GM23248 (cell line): Measurements from ENCODE around the gene ZNF503. TPM values are rescaled to one million over a fixed set of nuclear protein-coding genes. Genes with fewer than 3 reads are reported as not detected.

ENCODE experiments used
- DNase-seq: peaks from one replicate; pipeline ENCODE4 v3.0.0-alpha.2; 2015
- H2AFZ ChIP-seq: fragments of 200-600 bp; sonication (generic); 2 replicates; pipeline ENCODE4 v1.6.1; 2016; ENCODE audit warnings: antibody characterized with exemption
- H3F3A ChIP-seq: fragments of 200-600 bp; sonication (generic); 2 replicates; pipeline ENCODE4 v1.6.1; 2016; ENCODE audit warnings: mild to moderate bottlenecking, antibody characterized with exemption, mixed run types; ENCODE audit not compliant: insufficient read depth
- H3K27ac ChIP-seq: fragments of 200-600 bp; sonication (generic); 2 replicates; pipeline ENCODE4 v1.5.1; 2016; ENCODE audit warnings: mild to moderate bottlenecking
- H3K27me3 ChIP-seq: fragments of 200-600 bp; sonication (generic); replicated peaks from 2 replicates; pipeline ENCODE4 v1.6.1; 2016; ENCODE audit warnings: mild to moderate bottlenecking; ENCODE audit not compliant: insufficient read depth
- H3K36me3 ChIP-seq: fragments of 200-600 bp; sonication (generic); 2 replicates; pipeline ENCODE4 v1.6.1; 2016; ENCODE audit warnings: low read depth, mild to moderate bottlenecking
- H3K4me1 ChIP-seq: fragments of 200-600 bp; sonication (generic); 2 replicates; pipeline ENCODE4 v1.6.1; 2016; ENCODE audit warnings: mild to moderate bottlenecking; ENCODE audit not compliant: insufficient read depth
- H3K4me2 ChIP-seq: fragments of 200-600 bp; sonication (generic); one replicate; pipeline ENCODE4 v1.6.1; 2016; ENCODE audit warnings: mild to moderate bottlenecking; ENCODE audit not compliant: unreplicated experiment
- H3K4me3 ChIP-seq: fragments of 200-600 bp; sonication (generic); 2 replicates; pipeline ENCODE4 v1.5.1; 2016; ENCODE audit warnings: mild to moderate bottlenecking
- H3K79me2 ChIP-seq: fragments of 200-600 bp; sonication (generic); 2 replicates; pipeline ENCODE4 v1.6.1; 2016; ENCODE audit warnings: mild to moderate bottlenecking; ENCODE audit not compliant: insufficient read depth
- H3K9ac ChIP-seq: fragments of 200-600 bp; sonication (generic); 2 replicates; pipeline ENCODE4 v1.6.1; 2016; ENCODE audit warnings: mild to moderate bottlenecking
- H3K9me2 ChIP-seq: fragments of 200-600 bp; sonication (generic); 2 replicates; pipeline ENCODE4 v1.6.1; 2016; ENCODE audit warnings: mixed run types, mild to moderate bottlenecking, moderate library complexity; ENCODE audit not compliant: insufficient read depth
- H3K9me3 ChIP-seq: fragments of 200-600 bp; sonication (generic); one replicate; pipeline ENCODE4 v1.6.1; 2017; ENCODE audit warnings: low read depth
- H4K20me1 ChIP-seq: fragments of 200-600 bp; sonication (generic); 2 replicates; pipeline ENCODE4 v1.6.0; 2016; ENCODE audit not compliant: insufficient read depth
- EZH2 ChIP-seq: fragments of 200-600 bp; sonication (generic); IDR thresholded peaks from 2 replicates; pipeline ENCODE4 v1.6.1; 2018; ENCODE audit warnings: antibody characterized with exemption, mild to moderate bottlenecking; ENCODE audit not compliant: insufficient read depth, poor library complexity, severe bottlenecking
- EZH2phosphoT487 ChIP-seq: fragments of 200-600 bp; sonication (generic); IDR thresholded peaks from 2 replicates; pipeline ENCODE4 v1.6.1; 2018; ENCODE audit warnings: antibody characterized with exemption, moderate library complexity, mild to moderate bottlenecking, low read depth; ENCODE audit not compliant: insufficient read depth
- WGBS, 2 experiments: methylation state at CpG; one replicate each; pipeline ENCODE4 v1.1.6; 2015 to 2017; ENCODE audit warnings: low lambda C conversion rate in 2 of 2, low coverage in 1 of 2; ENCODE audit errors: missing lambda C conversion rate in 2 of 2; 5-methylcytosine and 5-hydroxymethylcytosine counted together
- in situ Hi-C: fragments of 300-500 bp; cut with MboI; formaldehyde crosslinking; loops from 2 replicates; pipeline ENCODE4 v1.15.0; 2020
- polyA plus RNA-seq: library from polyadenylated mRNA; unstranded; fragments of >200 nt; fragmentation: Nextera tagmentation; extraction: Ambion mirVana; gene quantifications from 2 replicates; pipeline ENCODE4 v1.2.1, GENCODE V29; 2016
- total RNA-seq: library from RNA; depleted of rRNA; stranded (reverse); fragments of >200 nt; shearing (Covaris generic); gene quantifications from 2 replicates; pipeline ENCODE4 v1.2.3, GENCODE V29; 2014

The ZNF503 gene
- total and polyA plus RNA-seq, 2 experiments from 2014 or later, result 15.4 to 17.5 TPM

DNA sequence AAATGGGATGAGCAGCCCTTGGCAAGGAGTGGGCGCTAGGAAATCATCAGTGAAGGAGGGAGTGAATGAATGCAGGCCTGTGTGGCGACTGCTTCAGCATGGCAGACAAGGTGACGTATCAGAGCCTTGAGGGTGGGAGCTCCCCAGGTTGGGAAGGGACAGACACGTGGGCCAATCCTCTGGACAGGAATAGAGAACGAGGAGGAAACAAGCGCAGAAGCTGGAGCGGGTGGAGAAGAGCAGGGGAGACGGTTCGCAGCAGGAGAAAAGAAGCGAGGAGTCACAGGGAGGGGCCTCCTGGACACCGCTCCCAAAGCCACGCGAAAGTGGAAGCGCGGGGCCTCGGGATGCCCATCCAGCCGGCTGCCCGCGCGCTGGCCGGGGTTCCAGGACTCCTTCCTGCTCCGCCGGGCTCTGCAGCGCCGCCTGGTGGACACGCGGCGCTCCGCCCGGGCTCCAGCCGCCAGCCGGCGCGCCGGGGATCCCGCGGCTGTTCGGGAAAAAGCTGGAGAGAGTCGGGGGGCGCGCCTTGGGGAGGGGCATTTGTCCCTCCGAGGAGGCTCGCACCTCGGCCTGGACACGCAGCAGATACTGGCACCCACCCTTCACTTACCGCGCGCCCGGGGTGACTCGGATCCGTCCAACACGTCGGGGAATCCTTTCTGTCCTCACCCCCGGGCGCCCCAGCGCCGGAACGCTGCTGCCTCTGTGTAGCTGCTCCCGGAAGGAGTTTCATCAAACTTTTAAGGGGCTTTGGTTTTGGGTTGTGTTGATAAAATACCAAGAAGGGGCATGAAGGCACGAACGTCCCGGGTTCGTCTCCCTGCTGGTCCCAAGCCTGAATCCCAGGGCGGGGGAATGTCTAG is 6.3 kb downstream of the ZNF503 start:
- Histone ChIP-seq H3K4me2 (peak overlapping the region; percentile 51), H3F3A (peaks cover 6% of the 10 kb centered on the region; the same call in 1 of the 2 replicates), H3K4me1 (0 out of 2 replicates have a peak, but pooled peaks cover 3% of the 10 kb centered on the region), H3K36me3 (no peaks in the 10 kb centered on the region), H3K9me2 (no peaks in the 10 kb centered on the region), H3K79me2 (peaks cover 51% of the 10 kb centered on the region), H3K27me3 (no peaks in the 10 kb centered on the region), H3K9me3 (no peaks in the 10 kb centered on the region), H3K4me3 (peak overlapping the region; percentile 93), H4K20me1 (no peaks in the 10 kb centered on the region), H3K27ac (peak overlapping the region; percentile 92), H3K9ac (peak overlapping the region; percentile 95), H2AFZ (peak overlapping the region; percentile 70)
- in situ Hi-C loops, result loop anchor here (10.0 to 25.0 kb wide), 4 partner anchors 910 to 1717 kb away; no protein-coding TSS in a partner anchor
- peak; percentile 70 for DNase-seq
- WGBS, 2 experiments, result 18 to 19% methylated on average over 54 to 63 of the region's 64 CpGs
- TF ChIP-seq EZH2, result no peak
- no peak for TF ChIP-seq EZH2phosphoT487

DNA sequence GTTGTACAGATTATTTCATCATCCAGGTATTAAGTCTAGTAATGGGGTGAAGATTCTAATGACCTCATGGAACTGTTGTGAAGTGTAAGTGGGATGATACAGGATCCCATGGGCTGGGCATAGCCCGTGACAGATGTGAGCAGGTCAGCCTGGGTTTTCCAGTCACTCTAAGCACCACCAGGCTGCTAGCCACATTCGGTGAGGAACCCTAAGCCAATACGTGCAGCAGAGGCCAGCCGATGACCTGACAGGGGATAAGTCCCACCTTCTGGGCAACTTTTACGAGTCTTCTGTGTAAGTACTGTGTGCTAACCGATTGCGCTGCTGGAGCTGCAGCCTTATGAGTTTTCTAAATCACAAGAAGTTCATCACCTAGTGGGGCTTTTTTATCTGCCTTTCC is 7.3 kb downstream of the ZNF503 start:
- H3K4me2 ChIP-seq, result no peak overlapping the region
- 94 to 96% methylated on average over 7 of the region's 7 CpGs for WGBS, 2 experiments
- in situ Hi-C loops, result loop anchor here (10.0 to 25.0 kb wide), 4 partner anchors 911 to 1718 kb away; no protein-coding TSS in a partner anchor
- H3K27me3 ChIP-seq, result no peaks in the 10 kb centered on the region
- H3K9me3 ChIP-seq, result no peaks in the 10 kb centered on the region
- no peak overlapping the region for H3K27ac ChIP-seq
- no peak overlapping the region for H2AFZ ChIP-seq
- DNase-seq, result no peak
- no peaks in the 10 kb centered on the region for H3K36me3 ChIP-seq
- 0 out of 2 replicates have a peak, but pooled peaks cover 3% of the 10 kb centered on the region for H3K4me1 ChIP-seq
- H3K9ac ChIP-seq, result no peak overlapping the region
- no peak overlapping the region for H3K4me3 ChIP-seq
- H3K79me2 ChIP-seq, result peaks cover 42% of the 10 kb centered on the region
- H3F3A ChIP-seq, result peaks cover 6% of the 10 kb centered on the region; the same call in 1 of the 2 replicates
- no peaks in the 10 kb centered on the region for H4K20me1 ChIP-seq
- no peaks in the 10 kb centered on the region for H3K9me2 ChIP-seq
- no peak for TF ChIP-seq EZH2

DNA sequence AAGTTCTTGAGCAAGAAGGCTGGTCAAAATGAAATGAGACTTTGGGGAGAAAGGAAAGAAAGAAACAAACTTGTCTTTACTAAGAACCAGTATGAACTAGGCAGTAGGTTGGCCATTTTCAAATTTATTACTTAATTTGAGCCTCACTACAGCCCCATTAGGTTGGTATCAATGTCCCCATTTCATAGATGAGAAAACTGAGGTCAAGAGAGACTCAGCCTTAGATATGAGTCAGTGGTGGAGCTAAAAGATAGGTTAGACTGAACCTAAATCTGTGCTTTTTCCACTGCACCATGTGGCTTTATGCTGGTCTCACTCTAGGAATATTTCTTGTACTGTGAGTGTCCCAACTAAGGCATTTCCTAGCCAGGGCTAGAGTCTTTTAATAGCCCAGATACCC is 8.8 kb downstream of the ZNF503 start:
- H2AFZ ChIP-seq, result no peak overlapping the region
- H3K27me3 ChIP-seq, result no peaks in the 10 kb centered on the region
- H3K9ac ChIP-seq, result no peak overlapping the region
- 0 out of 2 replicates have a peak, but pooled peaks cover 3% of the 10 kb centered on the region for H3K4me1 ChIP-seq
- DNase-seq, result no peak
- H3K4me2 ChIP-seq, result no peak overlapping the region
- no peak overlapping the region for H3K27ac ChIP-seq
- TF ChIP-seq EZH2phosphoT487 (no peak), EZH2 (no peak)
- no peak overlapping the region for H3K4me3 ChIP-seq
- H3K9me3 ChIP-seq, result no peaks in the 10 kb centered on the region
- in situ Hi-C loops, result loop anchor here (10.0 to 25.0 kb wide), 4 partner anchors 912 to 1720 kb away; no protein-coding TSS in a partner anchor
- no peaks in the 10 kb centered on the region for H3K9me2 ChIP-seq
- H3F3A ChIP-seq, result 0 out of 2 replicates have a peak, but pooled peaks cover under 1% of the 10 kb centered on the region
- peaks cover 27% of the 10 kb centered on the region for H3K79me2 ChIP-seq
- H4K20me1 ChIP-seq, result no peaks in the 10 kb centered on the region
- H3K36me3 ChIP-seq, result no peaks in the 10 kb centered on the region

- 100% methylated on average over 2 of the region's 2 CpGs for WGBS, 2 experiments
- H2AFZ ChIP-seq, result no peak overlapping the region
- no peaks in the 10 kb centered on the region for H3K9me2 ChIP-seq
- 0 out of 2 replicates have a peak, but pooled peaks cover 3% of the 10 kb centered on the region for H3K4me1 ChIP-seq
- no peak overlapping the region for H3K4me3 ChIP-seq
- H3K9me3 ChIP-seq, result no peaks in the 10 kb centered on the region
- no peaks in the 10 kb centered on the region for H4K20me1 ChIP-seq
- no peak for TF ChIP-seq EZH2
- no peaks in the 10 kb centered on the region for H3F3A ChIP-seq
- H3K79me2 ChIP-seq, result peaks cover 22% of the 10 kb centered on the region
- no peaks in the 10 kb centered on the region for H3K36me3 ChIP-seq
- H3K4me2 ChIP-seq, result no peak overlapping the region
- DNase-seq, result no peak
- H3K27ac ChIP-seq, result no peak overlapping the region
- no peaks in the 10 kb centered on the region for H3K27me3 ChIP-seq
- in situ Hi-C loops, result loop anchor here (10.0 to 25.0 kb wide), 4 partner anchors 913 to 1720 kb away; no protein-coding TSS in a partner anchor
- no peak overlapping the region for H3K9ac ChIP-seq
Observed at GRCh38 chr10:75392271-75392670, 9.3 kb downstream of the ZNF503 start.
